Measurements from ENCODE around the gene AK5.
"Not testable (repeated sequence)": the region's sequence is repeated elsewhere in the genome, so short reads cannot be mapped to it uniquely, and the experiment has no call there.

AK5 gene

DNA sequence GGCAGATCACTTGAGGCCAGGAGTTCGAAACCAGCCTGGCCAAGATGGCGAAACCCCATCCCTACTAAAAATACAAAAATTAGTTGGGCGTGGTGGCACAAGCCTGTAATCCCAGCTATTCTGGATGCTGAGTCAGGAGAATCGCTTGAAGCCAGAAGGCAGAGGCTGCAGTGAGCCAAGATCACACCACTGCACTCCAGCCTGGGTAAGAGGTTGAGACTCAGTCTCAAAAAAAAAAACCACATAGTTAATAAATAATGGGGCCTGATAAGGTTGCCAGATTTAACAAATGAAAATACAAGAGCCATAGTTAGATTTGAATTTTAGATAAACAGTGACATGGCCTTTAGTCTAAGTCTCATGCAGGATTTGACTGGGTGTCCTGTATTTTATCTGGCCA, 225.0 kb downstream of the AK5 start:
- H3K4me3 ChIP-seq (ENCODE audit: low read depth, low read length), result no peak overlapping the region
- no peak for DNase-seq
- H3K27me3 ChIP-seq (ENCODE audit: insufficient read depth, low read depth, severe bottlenecking), result no peaks in the 10 kb centered on the region
- TF ChIP-seq, protein P1, sequence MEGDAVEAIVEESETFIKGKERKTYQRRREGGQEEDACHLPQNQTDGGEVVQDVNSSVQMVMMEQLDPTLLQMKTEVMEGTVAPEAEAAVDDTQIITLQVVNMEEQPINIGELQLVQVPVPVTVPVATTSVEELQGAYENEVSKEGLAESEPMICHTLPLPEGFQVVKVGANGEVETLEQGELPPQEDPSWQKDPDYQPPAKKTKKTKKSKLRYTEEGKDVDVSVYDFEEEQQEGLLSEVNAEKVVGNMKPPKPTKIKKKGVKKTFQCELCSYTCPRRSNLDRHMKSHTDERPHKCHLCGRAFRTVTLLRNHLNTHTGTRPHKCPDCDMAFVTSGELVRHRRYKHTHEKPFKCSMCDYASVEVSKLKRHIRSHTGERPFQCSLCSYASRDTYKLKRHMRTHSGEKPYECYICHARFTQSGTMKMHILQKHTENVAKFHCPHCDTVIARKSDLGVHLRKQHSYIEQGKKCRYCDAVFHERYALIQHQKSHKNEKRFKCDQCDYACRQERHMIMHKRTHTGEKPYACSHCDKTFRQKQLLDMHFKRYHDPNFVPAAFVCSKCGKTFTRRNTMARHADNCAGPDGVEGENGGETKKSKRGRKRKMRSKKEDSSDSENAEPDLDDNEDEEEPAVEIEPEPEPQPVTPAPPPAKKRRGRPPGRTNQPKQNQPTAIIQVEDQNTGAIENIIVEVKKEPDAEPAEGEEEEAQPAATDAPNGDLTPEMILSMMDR (IDR thresholded peaks at IDR 0.05; ENCODE audit: low read depth, low read length), result no peak
- no peaks in the 10 kb centered on the region for H3K9me3 ChIP-seq (ENCODE audit: severe bottlenecking)
- H3K36me3 ChIP-seq, result no peaks in the 10 kb centered on the region
- no peak overlapping the region for H3K27ac ChIP-seq

DNA sequence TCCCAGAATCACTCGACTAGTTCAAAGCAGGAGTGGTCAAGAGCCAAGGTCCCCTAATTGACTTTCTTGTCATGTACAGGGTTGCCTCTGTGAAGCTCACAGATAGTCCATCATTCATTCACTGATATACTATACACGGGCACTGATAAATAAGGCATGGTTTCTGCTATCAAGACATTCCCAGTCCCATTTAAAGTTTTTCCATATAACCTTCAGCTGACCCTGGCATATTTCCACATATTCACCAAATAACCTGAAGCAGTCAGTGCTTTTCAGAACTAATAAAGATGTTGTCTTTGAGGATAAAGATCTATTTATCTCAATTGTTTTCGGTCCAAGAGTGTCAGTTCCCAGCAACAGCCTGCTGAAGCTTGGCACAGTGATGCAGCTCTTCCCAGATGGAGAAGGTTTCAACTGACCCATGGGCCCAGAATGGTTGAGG, 227.3 kb downstream of the AK5 start:
- H3K36me3 ChIP-seq, result no peaks in the 10 kb centered on the region
- no peaks in the 10 kb centered on the region for H3K9me3 ChIP-seq (ENCODE audit: severe bottlenecking)
- H3K27ac ChIP-seq, result no peak overlapping the region
- no peaks in the 10 kb centered on the region for H3K27me3 ChIP-seq (ENCODE audit: insufficient read depth, low read depth, severe bottlenecking)
- H3K4me3 ChIP-seq (ENCODE audit: low read depth, low read length), result no peak overlapping the region
- TF ChIP-seq, protein P1 (IDR thresholded peaks at IDR 0.05; ENCODE audit: low read depth, low read length), result no peak
- no peak for DNase-seq

DNA sequence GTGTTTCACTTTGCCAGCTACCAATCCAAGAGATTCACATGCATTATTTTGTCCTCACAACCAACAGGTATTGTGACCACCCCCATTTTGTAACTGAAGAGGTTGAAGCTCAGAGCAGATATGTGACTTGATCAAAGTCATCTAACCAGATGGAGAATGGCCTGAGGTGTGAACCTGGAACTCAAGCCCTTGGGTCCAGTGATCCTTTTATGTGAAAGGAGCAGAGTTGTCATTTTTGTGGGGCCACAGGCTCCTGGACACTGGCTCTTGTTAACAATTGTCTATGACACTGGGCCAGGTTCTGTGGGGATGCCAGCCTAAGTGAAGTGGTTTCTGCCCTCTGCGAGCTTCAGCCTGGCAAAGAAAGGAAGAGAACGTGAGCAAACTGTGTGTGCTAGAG, 228.1 kb downstream of the AK5 start:
- Histone ChIP-seq H3K4me3 (ENCODE audit: low read depth, low read length) (no peak overlapping the region), H3K9me3 (ENCODE audit: severe bottlenecking) (no peaks in the 10 kb centered on the region), H3K27ac (no peak overlapping the region), H3K27me3 (ENCODE audit: insufficient read depth, low read depth, severe bottlenecking) (no peaks in the 10 kb centered on the region), H3K36me3 (no peaks in the 10 kb centered on the region)
- TF ChIP-seq, protein P1 (IDR thresholded peaks at IDR 0.05; ENCODE audit: low read depth, low read length), result no peak
- DNase-seq, result no peak

DNA sequence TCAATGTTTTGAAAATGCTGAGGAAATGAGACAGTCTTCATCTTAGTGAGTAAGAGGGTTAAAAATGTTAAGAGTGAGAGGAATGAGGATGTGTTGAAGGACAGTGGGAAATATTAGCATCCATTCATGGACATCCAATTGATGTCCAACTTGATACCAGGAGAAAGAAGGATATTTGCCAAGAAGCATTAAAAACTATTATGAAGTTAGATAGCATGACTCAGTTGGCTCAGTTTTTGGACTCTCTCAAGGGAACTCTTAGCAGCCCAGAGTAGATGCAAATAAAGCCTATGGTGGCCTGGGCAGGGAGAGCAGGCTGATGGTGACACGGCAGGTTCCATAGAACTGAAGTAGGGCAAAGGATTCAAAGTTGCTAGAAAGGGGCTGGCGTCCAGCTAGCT, 229.6 kb downstream of the AK5 start:
- H3K27me3 ChIP-seq (ENCODE audit: insufficient read depth, low read depth, severe bottlenecking), result no peaks in the 10 kb centered on the region
- no peak for DNase-seq
- no peaks in the 10 kb centered on the region for H3K9me3 ChIP-seq (ENCODE audit: severe bottlenecking)
- H3K4me3 ChIP-seq (ENCODE audit: low read depth, low read length), result no peak overlapping the region
- TF ChIP-seq, protein P1 (IDR thresholded peaks at IDR 0.05; ENCODE audit: low read depth, low read length), result no peak
- no peaks in the 10 kb centered on the region for H3K36me3 ChIP-seq
- no peak overlapping the region for H3K27ac ChIP-seq

DNA sequence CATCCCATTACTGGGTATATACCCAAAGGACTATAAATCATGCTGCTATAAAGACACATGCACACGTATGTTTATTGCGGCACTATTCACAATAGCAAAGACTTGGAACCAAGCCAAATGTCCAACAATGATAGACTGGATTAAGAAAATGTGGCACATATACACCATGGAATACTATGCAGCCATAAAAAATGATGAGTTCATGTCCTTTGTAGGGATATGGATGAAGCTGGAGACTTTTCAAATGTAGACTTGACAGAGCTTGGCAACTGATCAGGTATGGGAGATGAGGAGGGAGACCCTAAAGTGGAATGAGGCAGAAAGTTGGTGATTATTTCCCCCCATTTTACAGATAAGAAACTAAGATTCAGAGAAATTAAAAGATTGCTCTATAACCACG, 230.8 kb downstream of the AK5 start:
- H3K27ac ChIP-seq; H3K9me3 ChIP-seq (ENCODE audit: severe bottlenecking); DNase-seq; H3K36me3 ChIP-seq; H3K27me3 ChIP-seq (ENCODE audit: insufficient read depth, low read depth, severe bottlenecking); H3K4me3 ChIP-seq (ENCODE audit: low read depth, low read length): not testable (repeated sequence)

DNA sequence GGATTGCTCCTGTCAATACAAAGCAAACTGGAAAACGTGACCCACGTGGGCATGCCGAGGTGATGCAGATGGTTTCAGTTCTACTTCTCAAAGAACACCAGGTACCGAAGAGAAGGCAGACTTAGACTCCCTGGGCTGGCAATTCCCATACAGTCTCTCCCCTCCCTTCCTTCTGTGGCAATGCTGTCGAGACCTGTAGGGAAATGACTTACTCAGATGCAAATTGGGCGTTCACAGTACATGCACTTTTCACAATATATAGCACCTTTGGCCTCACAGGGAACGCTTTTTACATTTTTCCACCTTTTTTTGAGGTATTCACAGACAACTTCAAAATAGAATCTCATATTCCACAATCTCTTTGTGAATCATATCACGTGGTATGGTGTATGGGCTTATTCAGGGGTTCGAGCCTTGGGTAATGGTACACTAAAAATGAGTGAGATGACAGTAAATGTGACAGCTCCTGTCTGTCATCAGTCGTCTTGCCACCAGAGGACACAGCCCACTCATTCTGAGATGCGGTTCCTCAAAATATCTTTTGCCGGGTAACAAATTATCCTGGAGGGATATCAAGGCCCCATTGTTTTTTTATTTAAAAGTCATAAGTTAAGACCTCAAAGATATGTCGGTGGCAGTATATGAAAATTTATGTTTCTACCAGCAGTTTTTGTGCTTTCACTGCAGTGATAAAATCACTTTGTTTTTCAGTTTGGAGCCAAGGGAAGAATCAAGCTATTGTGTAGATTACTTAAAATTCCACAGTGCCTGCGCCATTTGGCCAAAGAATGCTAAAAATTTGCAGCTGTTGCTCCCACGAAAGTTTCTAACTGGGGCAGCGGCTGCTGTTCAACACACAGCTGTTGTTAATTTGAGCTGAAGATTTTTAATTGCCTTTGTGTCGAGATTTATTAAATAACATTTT, 232.3 kb downstream of the AK5 start:
- Histone ChIP-seq H3K27ac (no peak overlapping the region), H3K9me3 (ENCODE audit: severe bottlenecking) (no peaks in the 10 kb centered on the region), H3K4me3 (ENCODE audit: low read depth, low read length) (no peak overlapping the region), H3K27me3 (ENCODE audit: insufficient read depth, low read depth, severe bottlenecking) (no peaks in the 10 kb centered on the region), H3K36me3 (no peaks in the 10 kb centered on the region)
- TF ChIP-seq, protein P1 (IDR thresholded peaks at IDR 0.05; ENCODE audit: low read depth, low read length), result no peak
- no peak for DNase-seq
